CD4-positive, alpha-beta T cell treated with Interleukin-4 for 4 hours (primary cell): ENCODE measurements around the gene LAMA3.
A peak's percentile ranks its signal among the peaks of the same experiment; 100 is the strongest.

Source experiments
- DNase-seq: peaks from one replicate; pipeline ENCODE4 v3.0.0-alpha.2; 2020

The LAMA3 gene

DNA sequence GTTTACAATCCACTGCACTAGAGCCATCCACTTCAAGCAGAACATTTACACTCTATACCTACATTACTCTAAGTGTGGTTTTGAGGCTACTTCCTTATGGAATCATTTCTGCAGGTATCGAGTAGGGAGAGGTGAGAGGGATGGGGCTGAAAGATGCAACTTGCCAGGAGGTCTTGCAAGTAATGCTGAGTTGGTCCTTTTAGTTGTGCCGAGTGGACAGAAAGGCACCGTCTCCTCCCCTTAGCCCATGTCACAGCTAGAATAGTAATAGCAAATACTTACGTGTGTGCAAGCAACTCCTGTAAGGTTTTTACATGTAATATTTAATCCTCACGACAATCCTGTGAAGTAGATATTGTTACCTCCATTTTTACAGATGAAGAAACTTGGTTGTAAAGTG is 166.5 kb downstream of the LAMA3 start:
- DNase-seq: no peak

DNA sequence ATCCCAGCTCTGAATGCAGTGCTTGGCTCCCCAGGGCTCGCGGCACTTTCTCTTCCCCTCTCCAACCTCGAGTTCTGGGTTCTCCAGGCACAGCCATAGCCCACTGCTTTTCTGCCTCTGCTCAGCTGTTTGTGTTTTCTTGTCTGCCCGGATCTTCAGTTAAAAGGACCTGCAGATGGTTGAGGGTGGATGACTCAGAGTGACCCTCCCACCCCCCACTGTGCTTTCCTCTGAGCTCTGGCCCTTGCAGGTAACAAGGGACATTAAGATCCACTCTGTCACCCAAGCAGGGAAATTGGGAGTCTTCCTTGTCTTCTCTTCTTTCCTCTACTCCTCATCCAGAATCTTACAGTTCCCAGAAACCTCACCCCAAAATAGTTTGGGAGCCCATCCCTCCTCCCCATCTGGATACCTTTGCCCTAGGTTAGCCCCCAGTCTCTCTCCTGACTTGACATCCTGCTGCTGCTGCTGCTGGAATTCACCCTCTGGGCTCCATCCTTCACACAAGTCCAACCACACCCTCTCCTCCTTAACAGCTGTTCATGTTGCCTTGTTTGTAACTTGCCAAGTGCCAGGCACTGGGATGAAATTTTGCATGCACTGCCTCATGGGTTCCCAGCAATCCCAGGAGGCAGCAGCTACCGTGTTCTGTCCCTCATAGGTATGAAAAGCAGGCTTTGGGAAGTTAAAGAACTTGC is 167.4 kb downstream of the LAMA3 start:
- no peak for DNase-seq

DNA sequence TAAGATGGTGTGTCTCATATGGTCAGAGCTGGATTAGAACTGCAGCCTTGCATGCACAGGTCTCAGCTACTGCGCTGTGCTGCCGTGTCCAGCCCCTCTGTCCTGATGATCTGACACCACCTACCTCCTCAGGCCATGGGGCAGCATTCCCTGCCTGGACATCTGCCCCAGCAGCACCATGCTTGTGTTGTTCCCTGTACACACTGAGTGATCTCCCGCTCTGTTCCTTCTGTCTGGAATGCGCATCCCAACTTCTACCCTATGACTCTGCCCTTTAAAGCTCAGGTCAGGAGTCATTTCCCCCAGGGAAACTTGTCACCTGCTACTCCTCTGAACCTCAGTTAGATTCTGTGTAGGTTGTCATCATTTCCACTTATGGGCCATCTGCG is 167.9 kb downstream of the LAMA3 start:
- DNase-seq: no peak

DNA sequence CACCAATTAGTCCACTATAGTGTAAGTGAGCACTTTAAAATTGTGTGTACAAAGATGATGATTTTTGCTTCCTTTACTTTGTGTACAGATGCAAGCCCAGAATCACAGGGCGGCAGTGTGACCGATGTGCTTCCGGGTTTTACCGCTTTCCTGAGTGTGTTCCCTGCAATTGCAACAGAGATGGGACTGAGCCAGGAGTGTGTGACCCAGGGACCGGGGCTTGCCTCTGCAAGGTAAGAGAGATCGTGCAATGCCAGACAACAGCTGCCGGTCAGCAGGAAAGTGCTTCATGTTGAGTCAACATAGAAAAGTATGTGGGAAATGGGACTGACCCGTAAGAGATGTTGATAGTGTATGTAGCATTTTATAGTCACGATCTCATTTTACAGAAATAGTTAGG is 168.5 kb downstream of the LAMA3 start:
- no peak for DNase-seq

DNA sequence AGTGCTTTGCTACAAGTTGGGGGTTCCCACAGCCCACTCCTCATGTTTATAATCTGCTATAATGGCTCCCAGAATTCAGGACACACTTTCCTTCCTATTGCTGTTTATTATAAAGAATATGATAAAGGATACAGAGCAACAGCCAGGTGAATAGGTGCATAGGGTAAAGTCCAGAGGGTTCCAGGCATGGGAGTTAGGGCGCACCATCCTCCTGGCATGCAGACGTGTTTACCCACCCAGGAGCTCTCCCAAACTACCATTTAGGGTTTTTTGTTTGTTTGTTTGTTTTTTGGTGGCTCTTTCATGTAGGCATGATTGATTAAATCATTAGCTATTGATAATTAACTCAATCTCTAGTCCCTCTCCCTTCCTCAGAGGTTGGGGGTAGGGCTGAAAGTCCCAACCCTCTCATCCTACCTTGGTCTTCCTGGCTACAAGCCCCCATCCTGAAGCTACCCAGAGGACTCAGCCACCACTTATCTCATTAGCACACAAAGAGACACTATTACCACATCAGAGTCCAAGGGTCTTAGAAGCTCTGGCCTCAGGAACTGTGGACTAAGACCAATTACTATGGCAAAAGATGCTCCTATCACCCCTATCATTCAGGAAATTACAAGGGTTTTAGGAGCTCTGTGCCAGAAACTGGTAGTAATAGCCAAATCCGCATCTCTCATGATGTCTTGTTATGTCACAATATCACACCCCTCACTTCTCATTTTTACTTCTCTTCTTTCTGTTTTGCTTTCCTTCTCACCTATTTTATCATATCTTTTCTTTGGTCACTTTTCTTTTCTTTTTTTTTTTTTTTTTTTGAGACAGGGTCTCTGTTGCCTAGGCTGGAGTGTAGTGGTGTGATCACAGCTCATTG is 170.4 kb downstream of the LAMA3 start:
- no peak for DNase-seq

DNA sequence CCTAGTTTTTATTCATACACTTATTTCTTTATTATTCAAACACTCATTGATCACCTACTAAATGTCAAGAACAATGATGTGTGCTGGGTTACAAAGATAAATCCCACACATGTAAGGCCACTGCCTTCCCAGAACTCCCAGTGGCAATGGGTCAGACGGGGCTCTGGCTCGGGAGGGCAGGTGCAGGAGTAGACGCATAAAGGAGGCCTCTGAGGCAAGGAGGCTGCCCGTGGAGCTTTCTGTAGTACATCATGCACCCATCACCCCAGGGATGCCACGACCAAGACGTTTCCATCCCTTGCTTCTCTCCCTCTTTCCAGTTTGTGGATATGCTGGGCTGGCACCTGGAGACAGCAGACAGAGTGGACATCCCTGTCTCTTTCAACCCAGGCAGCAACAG is 172.1 kb downstream of the LAMA3 start:
- no peak for DNase-seq

DNA sequence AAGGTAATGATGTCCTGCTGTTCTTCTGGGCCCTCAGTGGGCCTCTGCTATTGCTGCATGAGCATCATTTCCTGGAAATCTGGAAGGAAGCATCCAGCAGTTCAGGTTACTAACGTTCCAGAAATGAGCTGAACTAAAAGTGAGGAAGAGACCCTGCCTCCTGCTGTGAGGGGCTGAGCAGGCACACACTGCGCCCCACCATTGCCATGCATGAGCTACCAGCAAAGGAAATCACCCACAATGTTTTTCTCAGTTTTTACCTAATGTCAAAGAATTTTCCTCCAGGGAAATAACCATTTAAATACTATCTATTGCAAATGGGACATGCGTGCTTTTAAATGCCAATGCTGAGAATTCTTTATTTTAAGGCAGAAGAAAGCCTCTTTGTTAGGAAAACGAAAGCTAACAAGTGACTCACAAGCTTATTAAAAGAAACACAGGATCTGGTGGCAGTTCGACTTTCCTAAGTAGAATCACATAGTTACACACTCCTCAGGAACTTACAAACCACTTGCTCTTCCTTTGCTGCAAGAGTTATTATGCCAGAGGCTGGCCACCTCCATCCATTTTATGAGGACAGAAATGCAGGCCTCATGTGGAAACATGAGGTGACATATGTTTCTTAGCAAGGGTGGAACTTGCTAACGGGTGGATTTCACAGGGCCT is 172.7 kb downstream of the LAMA3 start:
- DNase-seq: no peak

DNA sequence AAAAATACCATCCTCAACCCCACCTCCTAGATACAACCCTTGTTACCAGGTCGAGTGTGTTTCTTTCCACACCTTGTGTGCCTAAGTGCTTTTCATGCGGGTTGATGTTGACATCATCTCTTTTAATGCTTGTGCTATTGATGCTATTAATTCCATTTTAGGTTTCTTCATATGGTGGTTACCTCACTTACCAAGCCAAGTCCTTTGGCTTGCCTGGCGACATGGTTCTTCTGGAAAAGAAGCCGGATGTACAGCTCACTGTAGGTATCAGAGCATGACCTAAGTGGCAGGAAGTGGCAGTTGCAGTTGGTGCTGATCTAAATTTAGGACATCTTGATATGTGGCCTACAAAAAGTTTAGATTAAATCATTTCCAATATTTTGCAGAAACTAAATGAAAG is 175.4 kb downstream of the LAMA3 start:
- DNase-seq: peak; percentile 65

DNA sequence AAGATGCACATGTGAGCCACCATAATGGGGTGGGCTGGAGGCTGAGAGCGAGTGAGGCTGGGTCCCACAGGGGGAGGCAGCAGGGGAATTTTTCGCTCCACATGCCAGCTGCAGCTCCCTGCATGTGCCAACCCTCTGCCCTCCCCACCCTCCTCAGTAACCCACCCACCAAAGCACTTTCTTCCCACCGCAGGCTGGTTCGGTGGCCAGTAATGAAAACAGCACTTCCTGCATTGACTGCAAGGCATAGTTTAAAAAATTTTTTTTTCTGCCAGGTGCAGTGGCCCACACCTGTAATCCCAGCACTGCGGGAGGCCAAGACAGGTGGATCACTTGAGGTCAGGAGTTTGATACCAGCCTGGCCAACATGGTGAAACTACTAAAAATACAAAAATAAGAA is 177.8 kb downstream of the LAMA3 start:
- DNase-seq: no peak

DNA sequence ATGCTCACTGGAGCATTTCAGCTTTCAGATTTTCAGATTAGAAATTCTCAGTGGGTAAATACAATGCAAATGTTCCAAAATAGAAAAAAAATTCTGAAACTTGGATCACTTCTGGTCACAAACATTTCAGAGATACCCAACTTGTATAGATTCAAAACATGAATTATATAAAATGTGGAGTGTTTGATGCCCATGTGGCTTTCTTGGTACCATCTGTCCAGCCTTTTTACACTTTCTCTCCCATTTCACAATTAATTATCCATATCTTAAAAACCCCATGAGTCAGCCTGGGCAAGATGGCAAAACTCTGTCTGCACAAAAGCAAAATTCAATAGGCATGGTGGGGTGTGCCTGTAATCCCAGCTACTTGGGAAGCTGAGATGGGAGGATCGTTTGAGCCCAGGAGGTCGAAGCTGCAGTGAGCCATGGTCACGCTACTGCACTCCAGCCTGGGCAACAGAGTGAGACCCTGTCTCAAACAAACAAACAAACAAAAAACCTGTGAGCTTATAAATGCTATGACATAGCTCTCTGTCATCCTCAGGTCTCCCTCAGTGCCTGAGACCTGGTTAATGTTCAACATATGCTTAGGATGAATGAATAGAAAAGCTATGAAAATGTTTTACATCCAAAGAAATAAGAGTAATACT is 179.0 kb downstream of the LAMA3 start:
- DNase-seq: no peak

DNA sequence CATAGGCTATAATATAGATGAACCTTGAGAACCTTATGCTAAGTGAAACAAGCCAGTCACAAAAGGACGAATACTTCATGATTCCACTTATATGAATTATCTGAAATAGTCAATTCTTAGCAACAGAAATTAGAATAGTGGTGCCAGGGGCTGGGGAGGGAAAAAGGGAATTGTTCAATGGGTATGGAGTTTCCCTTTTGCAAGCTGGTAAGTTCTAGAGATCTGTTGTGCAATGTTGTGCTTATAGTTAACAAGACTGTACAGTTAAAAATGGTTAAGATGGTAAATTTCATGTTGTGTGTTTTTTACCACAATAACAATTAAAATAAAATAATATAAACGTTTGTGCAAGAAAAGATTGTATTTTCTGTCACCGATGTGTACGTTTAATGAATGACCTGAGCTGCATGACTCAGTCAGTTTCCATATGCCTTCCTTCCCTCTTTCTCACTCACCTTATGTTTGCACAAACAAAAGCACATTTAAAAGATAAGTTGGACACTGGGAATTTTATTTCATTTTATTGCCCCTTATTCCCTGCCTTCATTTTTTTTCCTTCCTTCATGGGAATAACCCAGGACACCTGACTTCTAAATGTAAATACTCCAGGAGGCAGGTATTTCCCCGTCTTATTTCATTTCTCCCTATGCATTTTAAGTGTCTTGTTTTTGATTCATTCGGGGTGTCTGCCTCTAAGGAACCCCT is 181.6 kb downstream of the LAMA3 start:
- no peak for DNase-seq

DNA sequence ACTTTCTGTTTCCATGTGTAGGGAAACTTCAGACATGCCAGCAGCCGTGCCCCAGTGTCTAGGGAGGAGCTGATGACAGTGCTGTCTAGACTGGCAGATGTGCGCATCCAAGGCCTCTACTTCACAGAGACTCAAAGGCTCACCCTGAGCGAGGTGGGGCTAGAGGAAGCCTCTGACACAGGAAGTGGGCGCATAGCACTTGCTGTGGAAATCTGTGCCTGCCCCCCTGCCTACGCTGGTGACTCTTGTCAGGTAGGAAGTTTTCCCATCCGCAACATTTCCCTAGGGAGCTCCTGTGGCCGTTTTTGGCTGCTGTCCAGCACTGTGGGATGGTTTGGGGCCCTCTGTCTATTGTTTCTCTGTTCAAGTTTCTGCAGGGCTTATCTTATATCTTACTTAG is 182.2 kb downstream of the LAMA3 start:
- DNase-seq: peak; percentile 82

DNA sequence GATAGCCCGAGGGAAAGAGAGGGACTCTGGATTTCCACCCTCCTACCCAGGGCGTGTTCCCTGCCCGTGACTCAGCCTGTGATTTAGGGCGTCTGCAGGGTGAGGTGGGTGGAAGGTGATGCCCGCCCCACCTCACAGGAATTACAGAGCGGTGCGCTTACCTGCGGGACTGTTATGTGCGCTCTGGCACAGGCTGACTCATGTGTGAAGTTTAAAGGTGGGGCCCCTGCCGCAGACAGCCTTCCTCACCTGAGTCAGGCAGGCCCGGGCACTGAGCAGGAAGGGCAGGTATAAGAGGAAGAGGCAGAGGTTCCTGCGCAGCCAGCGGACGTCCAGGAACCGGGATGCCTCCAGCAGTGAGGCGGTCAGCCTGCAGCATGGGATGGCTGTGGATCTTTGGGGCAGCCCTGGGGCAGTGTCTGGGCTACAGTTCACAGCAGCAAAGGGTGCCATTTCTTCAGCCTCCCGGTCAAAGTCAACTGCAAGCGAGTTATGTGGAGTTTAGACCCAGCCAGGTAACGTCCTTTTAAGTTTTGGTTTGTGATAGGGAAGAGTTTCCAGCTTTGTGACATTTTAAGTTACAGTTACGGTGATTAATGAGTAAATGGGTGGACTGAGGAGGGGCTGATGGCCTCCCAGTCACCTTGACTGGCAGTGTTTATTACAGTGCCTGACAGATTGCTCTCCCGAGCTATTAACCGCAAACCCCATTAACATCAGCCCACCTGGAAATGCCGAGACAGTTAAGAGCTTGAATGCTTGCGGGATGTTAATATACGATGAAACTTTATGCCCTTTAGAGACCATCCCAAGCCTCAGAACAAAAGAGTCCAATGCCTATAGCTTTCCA is 183.7 kb downstream of the LAMA3 start:
- peak; percentile 79 for DNase-seq

DNA sequence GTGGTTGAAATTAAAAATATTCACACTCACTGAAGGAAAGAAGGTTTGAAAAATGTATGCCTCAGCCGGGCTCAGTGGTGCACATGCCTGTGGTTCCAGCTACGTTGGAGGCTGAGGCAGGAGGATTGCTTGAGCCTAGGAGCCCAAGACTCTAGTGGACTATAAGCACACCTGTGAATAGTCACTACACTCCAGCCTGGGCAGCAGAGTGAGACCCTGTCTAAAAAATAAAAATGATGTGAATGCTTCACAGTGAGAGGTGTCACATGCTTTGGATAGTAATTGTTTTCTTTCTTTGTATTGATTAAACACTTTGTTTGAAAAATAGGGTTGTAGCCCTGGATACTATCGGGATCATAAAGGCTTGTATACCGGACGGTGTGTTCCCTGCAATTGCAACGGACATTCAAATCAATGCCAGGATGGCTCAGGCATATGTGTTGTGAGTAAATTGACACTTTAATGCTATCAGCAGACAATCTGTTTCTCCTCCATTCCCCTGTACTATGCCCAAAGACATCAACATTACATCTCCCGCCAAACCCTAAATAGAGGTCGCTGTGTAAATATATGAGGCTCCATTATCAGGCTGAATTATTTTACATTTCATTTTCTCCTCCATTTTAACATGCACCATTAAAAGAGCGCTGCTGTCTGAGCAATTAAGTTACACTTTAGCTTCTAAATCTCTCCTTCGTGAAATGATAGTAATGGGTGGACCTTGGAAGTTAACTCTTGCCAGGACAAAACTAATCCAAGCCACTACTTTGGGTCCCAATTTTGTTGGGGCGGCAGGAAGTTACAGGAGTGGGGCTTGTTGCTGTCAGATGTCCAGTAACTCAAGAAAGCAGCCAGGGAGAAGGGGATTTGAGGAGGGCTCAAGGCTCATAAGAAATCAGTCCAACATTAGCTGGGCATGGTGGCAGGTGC is 187.0 kb downstream of the LAMA3 start:
- DNase-seq: no peak

DNA sequence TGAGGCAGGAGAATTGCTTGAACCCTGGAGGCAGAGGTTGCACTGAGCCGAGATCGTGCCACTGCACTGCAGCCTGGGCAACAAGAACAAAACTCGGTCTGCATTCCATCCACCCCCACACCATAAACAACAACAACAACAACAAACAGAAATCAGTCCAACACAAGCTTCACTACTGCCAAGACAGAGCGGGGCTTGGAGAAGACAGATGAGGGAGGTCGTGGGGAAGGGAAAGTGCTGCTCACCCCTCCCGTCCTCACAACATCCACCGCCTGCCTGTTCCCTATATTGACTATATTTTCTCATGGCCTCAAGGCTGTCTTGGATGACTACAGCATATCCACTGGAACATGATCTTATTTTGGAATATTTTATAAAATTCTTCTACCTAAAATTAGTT is 187.7 kb downstream of the LAMA3 start:
- no peak for DNase-seq

DNA sequence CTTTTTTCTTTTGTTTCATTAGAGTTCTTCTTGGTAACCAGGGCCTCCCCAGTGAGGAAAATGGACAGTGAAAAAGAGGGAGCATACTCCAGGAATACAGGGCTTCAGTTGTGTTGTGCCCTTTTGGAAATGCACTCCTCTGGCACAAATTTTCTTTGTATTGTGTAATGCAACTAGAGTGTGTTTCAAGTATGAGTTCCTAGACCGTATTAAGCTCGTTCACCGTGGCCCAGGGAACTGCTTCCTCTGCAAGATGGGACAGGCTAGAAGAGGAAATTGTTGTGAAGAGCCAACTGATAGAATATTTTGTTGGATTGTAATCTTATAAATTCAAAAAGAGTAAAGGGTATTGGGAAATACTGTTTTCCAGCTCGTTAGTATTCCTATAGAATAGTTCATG is 188.1 kb downstream of the LAMA3 start:
- no peak for DNase-seq

DNA sequence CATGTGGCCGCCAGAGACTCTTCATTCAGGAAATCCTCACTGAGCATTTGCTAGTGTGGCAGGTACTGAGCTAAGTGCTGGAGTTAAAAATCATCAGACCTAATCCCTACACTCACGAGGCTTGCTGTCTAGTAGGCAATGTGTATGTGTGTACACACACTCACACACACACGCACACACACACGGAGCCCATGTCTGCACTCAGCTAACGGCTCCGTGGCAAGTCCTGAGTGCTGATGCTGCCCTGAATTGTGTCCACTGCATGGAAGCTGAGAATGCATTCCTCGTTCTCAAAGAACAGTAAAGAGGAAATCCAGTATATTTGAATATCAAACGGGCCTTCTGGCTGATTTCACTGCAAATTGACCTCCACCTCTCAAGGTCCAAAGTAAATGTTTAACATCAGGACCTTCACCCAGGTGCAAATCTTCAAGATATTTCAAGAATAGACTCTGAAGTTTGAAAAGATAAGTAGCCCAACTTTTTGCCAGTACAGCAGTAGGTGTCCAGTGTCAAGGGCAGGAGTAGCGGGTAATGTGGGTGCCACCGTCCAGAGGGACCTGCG is 189.2 kb downstream of the LAMA3 start:
- no peak for DNase-seq

DNA sequence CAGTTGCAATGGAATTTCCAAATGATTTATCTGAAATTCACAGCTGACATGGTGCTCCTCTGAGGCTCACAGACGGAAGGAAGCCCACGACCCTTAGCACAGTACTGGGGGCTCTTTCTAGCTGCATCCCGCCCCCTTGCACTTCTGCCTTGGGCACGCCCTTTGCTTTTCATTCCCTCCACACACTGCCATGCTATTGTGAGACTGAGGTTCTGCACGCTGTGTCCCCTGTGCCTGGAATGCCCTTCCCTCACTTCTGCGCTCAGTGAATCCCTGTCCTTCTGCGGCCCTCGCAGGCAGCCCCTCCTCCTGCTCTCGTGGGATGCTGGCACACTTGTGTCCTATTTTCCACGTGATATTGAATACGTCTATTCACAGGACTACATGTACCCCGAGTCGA is 189.9 kb downstream of the LAMA3 start:
- no peak for DNase-seq

DNA sequence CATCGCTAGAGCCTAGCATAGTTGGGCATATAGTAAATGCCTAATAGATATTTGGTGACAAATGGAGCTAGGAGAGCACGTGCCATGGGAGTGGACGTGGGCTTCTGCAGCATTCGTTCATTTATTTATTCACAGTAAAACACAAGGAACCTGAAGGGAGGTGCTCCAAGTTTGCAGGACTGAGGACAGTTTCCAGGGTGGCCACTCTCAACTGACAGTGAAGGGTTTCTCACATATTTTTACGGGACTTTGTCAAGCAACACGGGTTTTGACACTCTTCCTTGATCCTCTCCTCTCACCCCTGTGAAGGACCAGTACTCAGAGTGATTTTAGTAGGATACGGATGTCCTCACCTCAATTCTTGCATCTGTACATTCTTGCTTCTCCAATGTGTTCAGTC is 190.3 kb downstream of the LAMA3 start:
- DNase-seq: no peak

DNA sequence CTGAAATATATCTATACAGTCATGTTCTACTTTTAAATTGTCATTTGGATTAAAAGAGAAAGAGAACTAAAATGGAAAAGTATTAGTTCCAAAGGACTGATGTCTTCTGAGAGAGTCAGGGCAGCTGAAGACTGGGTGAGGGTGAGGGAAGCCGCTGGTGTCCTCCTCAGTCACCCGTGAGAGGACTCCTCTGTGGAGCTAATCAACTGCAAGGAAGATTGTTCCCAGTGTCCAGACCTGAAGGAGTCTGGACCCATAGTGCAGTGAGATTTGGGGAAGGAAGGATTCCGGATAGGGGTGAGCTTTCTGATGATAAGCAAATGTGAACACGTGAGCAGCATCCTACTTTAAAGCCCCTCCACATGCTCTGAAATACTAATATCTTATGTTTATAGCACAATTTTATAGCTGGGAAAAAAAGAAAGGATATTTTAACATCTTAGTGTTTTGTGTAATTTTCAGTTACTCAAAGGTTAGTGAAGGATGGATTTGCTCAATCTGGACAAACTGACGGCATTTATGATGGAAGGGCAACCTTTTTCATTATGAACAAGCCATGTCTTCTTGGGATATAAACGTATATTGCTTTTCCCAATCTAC is 190.8 kb downstream of the LAMA3 start:
- DNase-seq: no peak
